HG03469 (cell line): ENCODE data around the gene SMIM26.
"Not testable (repeated sequence)": the region's sequence is repeated elsewhere in the genome, so short reads cannot be mapped to it uniquely, and the experiment has no call there.

Source experiments
- ATAC-seq: cut with Tn5 transposase; IDR thresholded peaks from one replicate; pipeline ENCODE4 v1.9.1; 2021; ENCODE audit warnings: mild to moderate bottlenecking, moderate library complexity, moderate number of reproducible peaks; ENCODE audit not compliant: unreplicated experiment

The SMIM26 gene, protein sequence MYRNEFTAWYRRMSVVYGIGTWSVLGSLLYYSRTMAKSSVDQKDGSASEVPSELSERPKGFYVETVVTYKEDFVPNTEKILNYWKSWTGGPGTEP

DNA sequence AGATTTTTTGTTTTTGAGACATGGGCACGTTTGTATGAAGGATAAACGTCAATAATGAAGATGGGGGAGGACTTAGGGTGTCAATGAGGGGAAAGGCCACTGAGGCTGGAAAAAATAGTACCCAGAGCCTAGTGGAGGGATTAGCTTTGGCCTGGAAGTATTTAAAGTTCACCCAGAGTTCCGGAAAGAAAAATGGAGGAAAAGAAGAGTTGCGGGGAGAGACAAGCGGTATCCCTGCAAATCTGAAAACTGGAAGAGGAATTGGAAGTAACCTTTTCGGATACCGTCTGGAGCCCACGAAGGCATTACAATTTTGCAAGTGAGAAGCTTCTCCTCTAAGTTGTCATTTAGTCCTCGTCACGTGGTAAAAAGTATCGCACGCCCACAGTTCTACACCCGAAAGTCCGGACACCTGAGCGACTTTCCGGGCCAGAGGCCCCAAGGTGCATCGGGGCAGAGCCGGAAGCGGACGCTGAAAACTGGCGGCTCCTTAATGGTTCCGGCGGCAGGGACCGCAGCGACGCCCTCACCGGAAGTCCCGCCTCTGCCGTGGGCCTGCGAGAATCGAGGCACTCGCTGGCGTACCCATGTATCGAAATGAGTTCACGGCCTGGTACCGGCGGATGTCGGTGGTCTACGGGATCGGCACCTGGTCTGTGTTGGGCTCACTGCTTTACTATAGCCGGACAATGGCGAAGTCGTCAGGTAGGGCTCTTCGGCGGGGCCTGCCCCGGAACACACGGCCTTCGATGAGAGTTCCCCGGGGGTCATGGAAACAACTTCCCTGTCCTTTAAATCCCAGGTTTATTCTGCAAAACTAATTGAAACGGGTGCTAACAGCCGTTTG, at the start of gene SMIM26:
TSS of gene SMIM26 (plus strand) at position 541 of the 847 bp plus-strand sequence. CDS start at position 588, 47 bp downstream.
- ATAC-seq, result peak; percentile 97

DNA sequence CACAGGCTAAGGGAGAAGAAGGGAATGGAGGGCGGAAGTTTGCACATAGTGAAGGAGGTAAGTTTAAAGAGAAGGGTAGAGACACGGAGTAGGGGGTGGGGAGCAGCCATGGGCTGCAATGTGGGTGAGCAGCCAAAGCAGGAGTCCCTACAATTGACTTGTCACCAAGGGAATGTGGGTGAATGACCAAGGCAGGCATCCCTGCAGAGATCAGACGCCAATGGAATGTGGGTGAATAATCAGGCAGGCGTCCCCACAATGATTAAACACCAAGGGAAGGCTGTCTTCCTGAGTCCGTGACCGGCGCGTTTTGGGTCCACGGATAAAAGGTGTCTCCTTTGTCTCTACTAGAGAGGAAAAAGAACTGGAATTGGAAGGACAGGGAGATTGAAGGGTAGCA, 45.2 kb upstream of the SMIM26 start:
- not testable (repeated sequence) for ATAC-seq

DNA sequence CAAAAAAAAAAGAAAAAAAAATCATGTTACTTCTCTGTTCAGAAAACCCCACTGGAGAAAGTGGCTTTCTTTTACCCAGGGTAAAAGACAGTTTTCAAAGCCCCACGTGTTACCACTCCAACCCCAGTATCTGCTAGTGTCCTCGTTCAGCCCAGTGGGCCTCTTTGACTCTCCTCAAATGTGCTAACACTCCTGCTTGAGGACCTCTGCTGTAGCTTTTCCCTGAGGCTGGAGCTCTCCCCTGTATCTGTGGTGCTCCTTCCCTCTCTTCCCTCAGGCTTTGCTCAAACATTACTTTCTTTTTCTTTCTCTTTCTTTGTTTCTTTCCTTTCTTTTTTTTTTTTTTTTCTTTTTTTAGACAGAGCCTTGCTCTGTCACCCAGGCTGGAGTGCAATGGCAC, 44.2 kb upstream of the SMIM26 start:
- no peak for ATAC-seq

DNA sequence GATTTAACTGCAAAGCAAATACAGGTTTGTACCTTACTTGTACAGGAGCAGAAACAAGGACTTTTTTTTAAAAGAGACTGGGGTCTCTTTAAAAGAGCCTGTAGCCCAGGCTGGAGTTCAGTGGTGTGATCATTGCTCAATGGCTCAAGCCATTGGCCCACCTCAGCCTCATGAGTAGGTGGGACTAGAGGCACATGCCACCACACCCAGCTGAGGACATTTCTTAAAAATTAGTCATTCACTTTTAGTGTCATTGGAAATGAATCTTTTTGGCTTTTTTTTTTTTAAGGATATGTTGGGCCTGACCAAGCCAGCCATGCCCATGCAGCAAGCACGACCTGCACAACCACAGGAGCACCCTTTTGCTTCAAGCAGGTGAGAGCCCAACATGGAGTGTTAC, 42.6 kb upstream of the SMIM26 start:
- no peak for ATAC-seq

DNA sequence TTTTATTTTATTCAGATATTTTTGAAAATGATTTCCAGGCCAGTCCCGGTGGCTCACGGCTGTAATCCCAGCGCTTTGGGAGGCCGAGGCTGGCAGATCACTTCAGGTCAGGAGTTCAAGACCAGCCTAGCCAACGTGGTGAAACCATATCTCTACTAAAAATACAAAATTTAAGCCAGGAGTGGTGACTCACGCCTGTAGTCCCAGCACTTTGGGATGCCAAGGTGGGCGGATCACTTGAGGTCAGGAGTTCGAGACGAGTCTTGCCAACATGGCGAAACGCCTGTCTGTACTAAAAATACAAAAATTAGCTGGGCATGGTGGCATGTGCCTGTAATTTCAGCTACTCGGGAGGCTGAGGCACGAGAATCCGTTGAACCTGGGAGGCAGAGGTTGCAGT, 40.5 kb upstream of the SMIM26 start:
- not testable (repeated sequence) for ATAC-seq

DNA sequence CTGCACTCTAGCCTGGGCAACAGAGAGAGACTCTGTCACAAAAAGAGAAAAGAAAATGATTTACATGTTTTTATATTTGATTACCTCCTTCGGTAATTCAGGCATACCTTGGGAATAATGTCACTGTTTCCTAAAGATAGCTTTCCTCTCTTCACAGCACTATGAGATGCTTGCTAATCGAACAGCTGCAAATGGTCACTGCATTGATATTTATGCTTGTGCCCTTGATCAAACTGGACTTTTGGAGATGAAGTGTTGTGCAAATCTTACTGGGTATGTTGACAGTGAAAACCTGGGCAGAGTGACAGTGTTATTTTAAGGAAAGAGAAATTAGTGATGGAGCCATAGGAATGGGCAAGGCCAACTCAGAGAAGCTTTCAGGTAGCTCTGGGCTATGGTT, 39.9 kb upstream of the SMIM26 start:
- ATAC-seq, result no peak

DNA sequence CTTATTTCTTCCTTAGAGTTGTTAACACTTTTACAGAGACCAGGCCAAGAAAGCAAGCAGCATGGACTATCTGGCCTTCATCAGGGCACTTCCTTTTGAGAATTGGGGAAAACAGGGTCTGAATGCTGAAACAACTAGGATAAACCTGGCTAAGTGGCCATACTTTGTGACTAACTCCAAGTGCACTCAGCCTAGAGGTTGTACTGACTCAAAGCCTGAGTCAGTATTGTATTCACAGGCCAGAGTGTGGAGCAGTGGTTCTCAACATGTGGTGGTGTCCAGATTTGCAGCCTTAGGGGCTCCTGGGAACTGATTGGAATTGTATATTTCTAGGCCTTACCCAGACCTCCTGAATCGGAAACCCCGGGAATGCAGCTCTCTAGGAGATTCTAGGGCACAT, 39.4 kb upstream of the SMIM26 start:
- no peak for ATAC-seq

DNA sequence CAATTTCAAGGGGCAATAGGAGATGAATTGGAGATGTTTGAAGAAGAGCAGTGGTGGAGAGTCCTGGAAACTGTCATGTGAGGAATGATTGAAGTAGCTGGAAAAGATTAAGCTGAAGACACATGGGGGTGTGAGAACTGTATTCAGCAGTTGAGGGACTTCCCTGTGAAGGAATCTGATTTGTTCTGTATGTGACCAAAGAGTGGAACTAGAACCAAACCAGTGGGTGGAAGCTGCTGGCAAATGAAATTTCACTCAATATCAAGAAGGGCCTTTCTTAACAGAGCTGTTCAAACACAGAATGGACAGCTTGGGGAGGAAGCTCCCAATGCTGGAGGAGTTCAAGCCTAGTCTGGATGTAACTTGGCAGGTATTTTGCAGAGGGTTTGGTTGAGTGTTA, 38.2 kb upstream of the SMIM26 start:
- ATAC-seq, result no peak

DNA sequence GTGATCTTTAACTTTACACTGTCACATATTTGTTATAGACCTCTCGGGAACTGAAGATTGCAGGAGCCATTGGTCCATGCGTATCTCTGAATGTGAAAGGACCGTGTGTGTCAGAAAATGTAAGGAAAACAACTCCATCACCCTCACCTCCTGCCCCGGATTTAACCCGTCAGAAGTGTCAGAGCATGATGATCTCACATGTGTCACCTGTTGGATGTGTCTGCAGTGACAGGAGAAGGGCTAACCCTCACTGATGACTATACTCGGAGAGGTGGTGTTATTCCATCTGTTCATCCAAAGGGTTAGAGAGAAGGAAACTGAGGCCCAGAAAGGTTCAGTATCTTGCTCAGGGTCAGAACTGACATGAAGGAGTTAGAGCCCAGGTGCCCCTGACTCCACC, 34.6 kb upstream of the SMIM26 start:
- no peak for ATAC-seq

DNA sequence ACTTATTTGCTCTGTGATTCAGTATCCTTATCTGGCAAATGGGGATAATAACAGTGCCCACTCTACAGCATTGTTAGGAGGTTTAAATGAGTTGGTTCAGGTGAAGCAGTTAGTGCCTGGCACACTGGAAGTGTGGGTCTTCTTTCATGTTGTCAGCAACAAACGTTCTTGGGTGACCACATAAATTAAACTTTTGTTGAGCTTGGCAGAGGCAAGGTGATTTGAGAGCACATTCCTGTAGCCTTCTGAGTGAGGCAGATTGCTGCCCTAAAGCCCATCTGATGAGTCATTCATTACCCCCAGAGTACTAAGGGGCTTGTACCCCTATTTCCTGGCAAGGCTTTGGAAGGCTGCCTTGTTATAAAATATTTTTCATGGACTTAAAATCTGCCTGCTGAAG, 33.7 kb upstream of the SMIM26 start:
- no peak for ATAC-seq

DNA sequence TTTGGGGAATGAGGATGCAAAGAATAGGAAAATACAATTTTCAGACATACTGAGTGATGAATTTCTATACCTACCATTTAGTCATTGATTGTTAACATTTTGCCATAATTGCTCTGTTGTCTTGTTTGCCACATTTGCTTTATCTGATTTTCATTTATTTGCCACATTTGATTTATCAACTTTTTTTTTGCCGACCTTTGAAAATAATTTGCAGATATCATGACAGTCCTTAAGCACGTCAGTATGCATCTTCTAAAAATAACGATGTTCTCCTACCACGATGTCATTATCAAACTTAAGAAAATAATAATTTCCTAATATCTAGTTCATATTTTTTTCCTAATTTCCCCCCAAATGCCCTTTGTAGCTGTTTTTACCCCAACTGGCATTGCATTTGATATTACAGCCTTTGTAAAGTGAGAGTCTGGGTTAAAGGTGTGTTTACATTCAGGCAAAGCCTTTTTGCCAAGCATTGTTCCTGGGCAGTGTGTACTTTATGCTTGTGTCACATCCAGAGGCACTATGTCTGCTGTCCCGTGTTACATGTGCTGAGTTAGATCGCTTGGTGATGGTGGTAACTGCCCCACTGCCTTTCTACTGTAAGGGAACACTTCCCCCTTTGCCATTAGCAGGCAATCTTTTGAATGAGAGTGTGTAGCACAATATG, 33.1 kb upstream of the SMIM26 start:
- ATAC-seq, result no peak

DNA sequence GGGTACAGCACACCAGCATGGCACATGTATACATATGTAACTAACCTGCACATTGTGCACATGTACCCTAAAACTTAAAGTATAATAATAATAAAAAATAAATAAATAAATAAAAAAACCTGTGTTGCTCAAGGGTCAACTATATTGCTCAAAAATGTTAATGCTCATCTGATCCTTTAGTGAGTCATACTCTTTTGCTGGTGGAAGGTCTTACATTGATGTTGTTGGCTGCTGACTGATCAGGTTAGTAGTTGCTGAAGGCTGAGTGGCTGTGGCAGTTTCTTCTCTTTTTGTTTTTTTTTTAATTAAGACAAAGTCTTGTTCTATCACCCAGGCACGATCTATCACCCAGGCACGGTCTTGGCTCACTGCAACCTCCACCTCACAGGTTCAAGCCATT, 29.6 kb upstream of the SMIM26 start:
- ATAC-seq, result no peak

DNA sequence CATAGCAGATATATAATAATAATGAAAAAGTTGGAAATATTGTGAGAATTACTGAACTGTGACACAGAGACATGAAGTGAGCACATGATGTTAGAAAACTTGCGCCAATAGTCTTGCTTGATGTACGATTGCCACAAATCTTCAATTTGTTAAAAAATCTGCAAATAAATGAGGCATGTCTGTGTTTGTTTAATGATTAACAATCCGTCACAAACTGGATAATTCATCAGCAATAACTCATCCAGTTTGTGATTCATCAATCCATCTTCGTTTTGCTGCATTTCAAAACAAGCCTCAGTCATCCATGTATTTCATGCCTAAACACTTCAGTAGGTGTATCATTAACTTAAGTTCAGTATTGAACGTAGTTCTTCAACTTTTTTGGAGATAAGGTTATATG, 25.5 kb upstream of the SMIM26 start:
- ATAC-seq, result no peak

DNA sequence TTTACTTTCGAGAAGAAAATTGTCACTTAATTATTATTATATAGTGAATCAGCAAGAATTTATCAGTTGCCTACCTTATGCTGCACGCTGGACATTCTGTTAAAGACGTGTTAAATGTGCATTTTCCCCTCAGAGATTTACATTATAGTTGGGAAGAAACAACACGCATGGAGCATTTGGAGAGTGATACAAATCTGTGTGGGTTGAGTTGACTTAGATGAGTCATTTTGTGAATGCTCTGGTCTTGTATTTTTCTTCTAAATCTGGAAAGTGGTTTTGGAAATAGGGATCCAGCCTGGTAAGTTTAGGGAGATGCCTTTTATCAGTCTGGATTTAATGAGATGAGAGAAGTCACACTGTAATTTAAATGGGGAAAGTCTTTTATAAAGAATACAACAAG, 24.0 kb upstream of the SMIM26 start:
- ATAC-seq, result no peak

DNA sequence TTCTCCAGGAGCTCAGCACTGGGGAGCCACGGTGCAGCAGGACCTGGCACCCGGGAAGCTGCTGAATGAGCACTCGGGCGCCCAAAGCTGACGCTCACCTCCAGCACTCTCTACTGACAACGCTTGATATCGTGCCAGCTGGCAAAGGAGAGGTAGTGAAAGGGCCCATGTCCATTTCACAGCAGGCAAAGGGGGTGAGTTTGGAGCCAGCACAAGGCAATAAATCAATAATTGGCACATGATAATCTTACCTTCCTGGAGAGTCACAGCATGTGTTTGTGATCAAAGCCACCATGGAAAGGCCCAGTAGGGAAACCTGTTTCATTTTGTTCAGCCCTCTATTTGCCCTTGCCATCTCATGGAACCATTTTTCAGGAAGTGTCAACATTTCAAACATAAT, 23.3 kb upstream of the SMIM26 start:
- ATAC-seq, result no peak

DNA sequence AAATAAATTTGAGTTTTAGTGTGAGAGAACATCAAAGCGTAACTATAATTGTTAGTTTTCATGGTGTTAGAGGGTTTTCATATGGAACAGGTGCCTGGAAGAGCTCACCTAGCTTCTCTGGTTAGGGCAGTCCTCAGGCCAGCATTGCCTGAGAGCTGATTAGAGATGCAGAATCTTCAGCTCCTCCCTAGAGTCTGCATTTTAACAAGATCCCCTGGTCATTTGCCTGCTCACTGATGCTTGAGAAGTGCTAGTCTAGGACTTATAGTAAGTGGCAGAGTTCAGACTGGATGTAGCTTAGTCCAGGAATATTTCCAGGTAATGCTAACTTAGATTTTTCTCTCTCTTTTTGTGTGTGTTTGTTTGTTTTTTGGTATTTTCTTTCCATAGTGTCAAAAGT, 21.7 kb upstream of the SMIM26 start:
- no peak for ATAC-seq

DNA sequence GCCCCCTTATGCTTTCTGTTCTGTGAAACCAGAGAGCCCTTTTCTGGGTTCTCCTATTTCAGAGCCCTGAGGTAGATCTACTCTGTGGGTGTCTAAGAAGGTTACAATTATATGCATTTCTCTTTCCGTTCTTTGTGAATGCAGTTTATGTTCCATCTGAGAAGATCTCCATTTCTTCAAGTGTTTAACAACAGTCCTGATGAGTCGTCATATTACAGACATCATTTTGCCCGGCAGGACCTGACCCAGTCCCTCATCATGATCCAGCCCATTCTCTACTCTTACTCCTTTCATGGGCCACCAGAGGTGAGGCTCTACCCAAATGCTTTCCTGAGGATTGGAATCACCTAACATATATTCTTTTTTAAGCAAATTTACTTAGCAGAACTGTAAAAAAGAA, 18.8 kb upstream of the SMIM26 start:
- no peak for ATAC-seq

DNA sequence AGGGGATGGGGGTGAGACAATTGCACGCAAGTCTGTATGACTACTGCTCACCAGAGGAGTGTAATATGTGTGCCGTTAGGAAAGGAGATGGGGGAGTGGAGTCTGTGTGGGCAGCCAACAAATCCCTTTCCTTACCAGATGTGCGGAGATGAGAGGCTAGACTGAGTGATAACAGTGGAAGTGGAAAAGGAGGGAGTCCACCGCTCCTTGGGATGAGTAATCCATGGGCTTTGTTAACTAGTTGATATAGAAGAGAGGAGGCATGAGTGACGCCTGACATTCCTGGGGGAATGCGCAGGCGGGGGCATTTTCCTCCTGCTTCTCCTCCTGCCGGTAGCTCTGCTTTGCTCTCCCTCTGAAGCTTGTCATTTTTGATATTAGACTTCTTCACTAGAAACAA, 13.5 kb upstream of the SMIM26 start:
- ATAC-seq, result no peak

DNA sequence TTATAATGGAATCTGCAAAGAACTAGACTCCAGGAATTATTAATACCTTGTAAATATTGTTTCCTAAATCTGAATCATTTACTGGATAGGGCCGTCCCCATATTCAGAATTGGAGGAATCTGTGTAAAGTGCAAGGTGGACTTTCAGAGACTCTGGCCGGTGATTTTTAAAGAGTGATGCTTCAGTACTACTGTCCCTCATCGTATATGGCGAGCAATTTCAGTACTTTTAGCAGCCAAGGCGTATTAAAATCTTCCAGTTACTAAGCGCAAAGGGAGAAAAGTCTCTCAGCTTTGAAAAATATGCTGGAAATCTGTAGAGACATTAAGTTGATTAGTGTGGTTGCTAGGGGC, 483 bp downstream of the SMIM26 start:
- no peak for ATAC-seq

DNA sequence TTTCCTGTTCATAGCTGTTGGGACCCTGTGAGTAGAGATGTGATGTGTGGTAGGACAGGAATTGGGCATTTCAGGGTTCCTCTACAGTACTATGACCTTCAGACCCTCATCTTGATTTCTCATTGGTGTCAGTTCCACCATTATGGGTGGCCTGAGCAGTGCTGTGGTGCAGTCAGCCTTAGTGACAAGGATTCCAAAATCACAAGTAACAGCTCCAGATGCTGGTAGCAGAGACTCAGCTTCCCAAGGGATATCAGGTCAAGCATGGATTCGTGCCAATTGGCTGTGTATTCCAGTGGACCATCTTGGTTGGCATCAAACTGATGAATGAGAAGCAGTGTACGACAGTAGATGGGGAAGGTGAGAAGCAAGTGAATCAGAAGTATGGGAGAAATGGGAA, 3.8 kb downstream of the SMIM26 start:
- no peak for ATAC-seq

DNA sequence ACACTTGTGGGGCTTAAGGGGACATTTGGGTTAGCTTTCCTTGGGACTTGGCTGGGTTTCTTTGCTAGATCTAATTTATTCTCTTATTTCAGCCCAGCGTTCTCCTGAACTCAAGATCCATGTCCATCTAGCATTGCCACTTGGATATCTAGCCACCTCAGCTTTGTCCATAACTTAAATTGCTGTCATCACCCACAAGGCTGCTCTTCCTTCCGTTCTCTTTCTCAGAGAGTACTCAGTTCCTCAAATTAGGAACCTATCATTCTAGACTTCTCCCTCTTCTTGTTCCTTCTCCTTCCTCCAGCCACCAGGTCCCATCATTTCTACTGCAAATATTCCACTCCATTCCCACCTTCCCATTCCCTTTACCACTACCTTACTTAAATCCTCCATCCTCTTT, 4.3 kb downstream of the SMIM26 start:
- ATAC-seq, result no peak

DNA sequence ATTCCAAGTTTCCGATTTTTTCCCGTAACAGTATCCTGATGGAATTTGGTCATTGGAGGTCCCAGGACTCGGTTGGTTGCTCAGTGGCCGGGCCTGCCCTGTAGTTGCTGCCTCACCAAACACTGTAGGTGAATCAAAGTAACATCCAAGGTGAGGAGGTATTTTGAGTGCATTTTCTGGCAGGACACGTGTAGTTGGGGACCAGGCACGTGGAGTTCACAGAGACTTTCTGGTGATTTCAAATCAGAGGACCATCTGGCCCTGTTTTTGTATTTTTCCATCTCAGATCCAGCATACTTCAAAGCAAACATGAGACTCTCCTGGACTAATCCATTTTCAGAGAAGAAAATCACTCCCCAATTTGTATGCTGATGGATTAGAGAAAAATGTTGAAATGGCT, 10.7 kb downstream of the SMIM26 start:
- no peak for ATAC-seq
